ENCODE results near the gene DLGAP1.
"Not testable (repeated sequence)": the region's sequence is repeated elsewhere in the genome, so short reads cannot be mapped to it uniquely, and the experiment has no call there.

DLGAP1 gene

GRCh38 chr18:4063545-4063944 is 391.6 kb downstream of the DLGAP1 start:
- Histone ChIP-seq H3K27ac (no peak overlapping the region), H3K4me3 (no peak overlapping the region)
- DNase-seq (ENCODE audit: low spot score) = no peak
- no peak for TF ChIP-seq CTCF (IDR thresholded peaks at IDR 0.05)

GRCh38 chr18:4060427-4061281 is 394.5 kb downstream of the DLGAP1 start:
- no peak overlapping the region for H3K4me3 ChIP-seq
- no peak for DNase-seq (ENCODE audit: low spot score)
- TF ChIP-seq CTCF (IDR thresholded peaks at IDR 0.05) = no peak
- no peak overlapping the region for H3K27ac ChIP-seq

GRCh38 chr18:4058179-4058578 is 396.9 kb downstream of the DLGAP1 start:
- no peak for DNase-seq (ENCODE audit: low spot score)
- no peak for TF ChIP-seq CTCF (IDR thresholded peaks at IDR 0.05)
- Histone ChIP-seq H3K4me3 (no peak overlapping the region), H3K27ac (no peak overlapping the region)

- no peak overlapping the region for H3K27ac ChIP-seq
- TF ChIP-seq CTCF (IDR thresholded peaks at IDR 0.05) = no peak
- no peak overlapping the region for H3K4me3 ChIP-seq
- no peak for DNase-seq (ENCODE audit: low spot score)
These were observed 414.6 kb downstream of the DLGAP1 start for GRCh38 chr18:4040391-4041092.

- Histone ChIP-seq H3K27ac (no peak overlapping the region), H3K4me3 (no peak overlapping the region)
- DNase-seq (ENCODE audit: low spot score) = no peak
- TF ChIP-seq CTCF (IDR thresholded peaks at IDR 0.05) = no peak
These were observed 419.6 kb downstream of the DLGAP1 start for GRCh38 chr18:4035521-4035920.

GRCh38 chr18:4034815-4035214 is 420.3 kb downstream of the DLGAP1 start:
- H3K4me3 ChIP-seq = not testable (repeated sequence)

GRCh38 chr18:4026542-4026941 is 428.6 kb downstream of the DLGAP1 start:
- DNase-seq (ENCODE audit: low spot score) = no peak
- no peak for TF ChIP-seq CTCF (IDR thresholded peaks at IDR 0.05)
- H3K4me3 ChIP-seq = no peak overlapping the region
- H3K27ac ChIP-seq = no peak overlapping the region

More at GRCh38 chr18:4034815-4035214, 420.3 kb downstream of the DLGAP1 start:
- DNase-seq (ENCODE audit: low spot score); H3K27ac ChIP-seq: not testable (repeated sequence)
